Prostate gland (tissue), 2 donors: ENCODE data around the gene PCOLCE2.

Experiments used
- CTCF ChIP-seq, 4 experiments: fragments of 200-600 bp in 2 of 4; fragments of 450-650 bp in 2 of 4; sonication (generic) in 2 of 4; IDR thresholded peaks; 1 replicate in 3 of 4; 2 replicates in 1 of 4; pipeline ENCODE4 v1.5.1; 2016 to 2019; ENCODE audit warnings: antibody characterized with exemption in 4 of 4, mild to moderate bottlenecking in 2 of 4, moderate library complexity in 2 of 4
- POLR2A ChIP-seq: fragments of 450-650 bp; IDR thresholded peaks from one replicate; pipeline ENCODE4 v1.6.1; 2016; ENCODE audit warnings: antibody characterized with exemption, mild to moderate bottlenecking

GRCh38 chr3:142907996-142908395 is 19.1 kb upstream of the PCOLCE2 start:
- TF ChIP-seq CTCF (IDR thresholded peaks at IDR 0.05) (no peak), POLR2A (no peak)
